Stimulated activated CD8-positive, alpha-beta memory T cell treated with anti-CD3 and anti-CD28 coated beads, Interleukin-2, amount 100 ng/mL, for 48 hours (primary cell): ENCODE measurements around the gene TCAP.

Experiments
- DNase-seq, 2 donors: peaks; one replicate each; pipeline ENCODE4 v3.0.0-alpha.2; 2020; ENCODE audit warnings: low read depth in 2 of 2

TCAP gene

DNA sequence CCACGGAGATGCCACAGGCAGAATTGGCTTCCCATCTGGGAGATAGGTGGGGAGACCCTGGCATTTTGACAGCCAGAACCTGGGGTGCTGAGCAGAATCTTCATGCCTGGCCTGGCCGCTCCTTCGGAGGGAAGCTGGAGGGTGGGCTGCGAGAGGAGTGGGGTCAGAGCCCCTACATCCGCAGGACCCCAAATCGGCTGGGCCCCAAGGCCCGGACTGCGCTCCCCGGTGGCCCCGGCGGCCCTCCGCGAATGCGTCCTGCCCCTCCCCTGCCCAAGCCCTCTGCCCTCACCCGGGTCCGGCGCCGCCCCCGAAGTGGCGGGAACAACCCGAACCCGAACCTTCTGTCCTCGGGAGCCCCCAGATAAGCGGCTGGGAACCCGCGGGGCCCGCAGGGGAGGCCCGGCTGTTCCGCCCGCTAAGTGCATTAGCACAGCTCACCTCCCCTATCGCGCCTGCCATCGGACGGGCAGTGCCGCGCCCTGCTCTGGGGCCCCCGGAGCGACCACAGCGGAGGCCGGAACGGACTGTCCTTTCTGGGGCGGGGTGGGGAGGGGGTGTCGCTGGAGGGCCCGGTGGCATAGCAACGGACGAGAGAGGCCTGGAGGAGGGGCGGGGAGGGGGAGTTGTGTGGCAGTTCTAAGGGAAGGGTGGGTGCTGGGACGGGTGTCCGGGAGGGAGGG lies 2.3 kb downstream of the TCAP start:
- DNase-seq = no peak

DNA sequence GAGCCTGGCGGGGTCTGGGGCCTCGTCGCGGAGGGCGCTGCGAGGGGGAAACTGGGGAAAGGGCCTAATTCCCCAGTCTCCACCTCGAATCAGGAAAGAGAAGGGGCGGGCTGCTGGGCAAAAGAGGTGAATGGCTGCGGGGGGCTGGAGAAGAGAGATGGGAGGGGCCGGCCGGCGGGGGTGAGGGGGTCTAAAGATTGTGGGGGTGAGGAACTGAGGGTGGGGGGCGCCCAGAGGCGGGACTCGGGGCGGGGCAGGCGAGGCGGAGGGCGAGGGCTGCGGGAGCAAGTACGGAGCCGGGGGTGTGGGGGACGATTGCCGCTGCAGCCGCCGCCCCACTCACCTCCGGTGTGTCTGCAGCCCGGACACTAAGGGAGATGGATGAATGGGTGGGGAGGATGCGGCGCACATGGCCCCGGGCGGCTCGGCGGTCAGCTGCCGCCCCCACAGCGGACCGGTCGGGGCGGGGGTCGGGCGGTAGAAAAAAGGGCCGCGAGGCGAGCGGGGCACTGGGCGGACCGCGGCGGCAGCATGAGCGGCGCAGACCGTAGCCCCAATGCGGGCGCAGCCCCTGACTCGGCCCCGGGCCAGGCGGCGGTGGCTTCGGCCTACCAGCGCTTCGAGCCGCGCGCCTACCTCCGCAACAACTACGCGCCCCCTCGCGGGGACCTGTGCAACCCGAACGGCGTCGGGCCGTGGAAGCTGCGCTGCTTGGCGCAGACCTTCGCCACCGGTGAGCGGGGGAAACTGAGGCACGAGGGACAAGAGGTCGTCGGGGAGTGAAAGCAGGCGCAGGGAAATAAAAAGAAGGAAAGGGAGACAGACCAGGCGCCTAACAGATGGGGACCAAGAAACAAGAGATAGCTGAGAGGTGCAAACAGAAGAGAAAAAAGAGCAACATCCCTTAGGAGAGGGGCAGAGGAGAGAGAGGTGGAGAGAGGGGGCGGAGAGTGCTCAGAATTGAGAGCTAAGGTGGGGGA lies 3.1 kb downstream of the TCAP start, which contains the start of gene PNMT:
PNMT (plus strand) TSS at position 509 of the 980 bp plus-strand sequence; CDS start at position 532, 23 bp downstream.
- peak; percentile 57 to 66 for DNase-seq

DNA sequence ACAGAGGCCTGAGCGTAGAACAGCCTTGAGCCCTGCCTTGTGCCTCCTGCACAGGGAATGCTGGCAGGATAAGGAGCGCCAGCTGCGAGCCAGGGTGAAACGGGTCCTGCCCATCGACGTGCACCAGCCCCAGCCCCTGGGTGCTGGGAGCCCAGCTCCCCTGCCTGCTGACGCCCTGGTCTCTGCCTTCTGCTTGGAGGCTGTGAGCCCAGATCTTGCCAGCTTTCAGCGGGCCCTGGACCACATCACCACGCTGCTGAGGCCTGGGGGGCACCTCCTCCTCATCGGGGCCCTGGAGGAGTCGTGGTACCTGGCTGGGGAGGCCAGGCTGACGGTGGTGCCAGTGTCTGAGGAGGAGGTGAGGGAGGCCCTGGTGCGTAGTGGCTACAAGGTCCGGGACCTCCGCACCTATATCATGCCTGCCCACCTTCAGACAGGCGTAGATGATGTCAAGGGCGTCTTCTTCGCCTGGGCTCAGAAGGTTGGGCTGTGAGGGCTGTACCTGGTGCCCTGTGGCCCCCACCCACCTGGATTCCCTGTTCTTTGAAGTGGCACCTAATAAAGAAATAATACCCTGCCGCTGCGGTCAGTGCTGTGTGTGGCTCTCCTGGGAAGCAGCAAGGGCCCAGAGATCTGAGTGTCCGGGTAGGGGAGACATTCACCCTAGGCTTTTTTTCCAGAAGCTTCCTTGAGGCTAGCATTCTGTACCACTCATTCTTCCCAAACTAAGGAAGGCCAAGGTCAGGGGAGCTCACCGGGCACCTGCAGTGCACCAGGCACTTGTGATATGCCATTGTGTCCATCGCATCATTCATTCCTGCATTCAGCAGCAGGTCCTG lies 5.0 kb downstream of the TCAP start:
- DNase-seq = no peak

- no peak for DNase-seq
These were observed 5.6 kb downstream of the TCAP start for GRCh38 chr17:39670746-39671145.

DNA sequence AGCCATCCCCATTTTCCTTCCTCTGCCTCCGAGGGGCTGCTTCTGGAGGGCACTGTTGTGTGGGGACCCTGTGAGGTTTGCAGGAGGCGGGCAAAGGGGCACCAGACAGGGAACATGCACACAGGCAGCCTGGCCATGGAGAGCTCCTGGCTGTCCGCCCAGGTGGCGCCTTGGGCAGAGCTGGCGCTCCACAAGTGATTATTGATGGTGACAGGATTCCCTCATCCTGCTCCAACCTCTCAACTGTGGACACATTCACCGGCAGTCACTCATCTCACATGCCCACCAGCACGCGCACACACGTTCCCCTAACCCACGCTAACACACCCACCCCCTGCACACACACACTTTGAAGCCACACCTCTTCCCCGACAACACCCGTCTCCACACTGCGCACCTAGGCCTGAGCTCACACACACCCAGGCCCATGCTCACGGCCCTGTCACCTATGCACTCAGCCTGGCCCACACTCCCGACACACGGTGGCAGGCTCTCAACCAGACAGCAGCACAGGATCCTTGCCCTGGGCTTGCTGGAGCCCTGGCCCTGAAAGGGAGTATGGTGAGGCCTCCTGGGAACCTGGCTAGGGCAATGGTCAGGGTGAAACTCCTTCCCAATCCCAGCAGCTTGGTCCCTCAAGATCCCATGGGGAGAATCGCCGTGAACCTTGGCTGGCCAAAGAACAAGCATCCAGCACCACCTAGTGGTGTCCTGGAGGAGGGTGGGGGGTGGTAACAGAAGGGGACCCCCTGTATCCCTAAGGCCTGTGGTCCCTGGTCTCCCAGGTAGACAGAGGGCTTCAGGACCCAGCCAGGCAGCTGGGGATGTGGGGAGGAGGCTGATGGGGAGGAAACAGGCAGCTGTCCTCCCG lies 6.7 kb downstream of the TCAP start:
- DNase-seq = no peak

- DNase-seq = no peak
These were observed 7.6 kb downstream of the TCAP start for GRCh38 chr17:39672522-39673334.

DNA sequence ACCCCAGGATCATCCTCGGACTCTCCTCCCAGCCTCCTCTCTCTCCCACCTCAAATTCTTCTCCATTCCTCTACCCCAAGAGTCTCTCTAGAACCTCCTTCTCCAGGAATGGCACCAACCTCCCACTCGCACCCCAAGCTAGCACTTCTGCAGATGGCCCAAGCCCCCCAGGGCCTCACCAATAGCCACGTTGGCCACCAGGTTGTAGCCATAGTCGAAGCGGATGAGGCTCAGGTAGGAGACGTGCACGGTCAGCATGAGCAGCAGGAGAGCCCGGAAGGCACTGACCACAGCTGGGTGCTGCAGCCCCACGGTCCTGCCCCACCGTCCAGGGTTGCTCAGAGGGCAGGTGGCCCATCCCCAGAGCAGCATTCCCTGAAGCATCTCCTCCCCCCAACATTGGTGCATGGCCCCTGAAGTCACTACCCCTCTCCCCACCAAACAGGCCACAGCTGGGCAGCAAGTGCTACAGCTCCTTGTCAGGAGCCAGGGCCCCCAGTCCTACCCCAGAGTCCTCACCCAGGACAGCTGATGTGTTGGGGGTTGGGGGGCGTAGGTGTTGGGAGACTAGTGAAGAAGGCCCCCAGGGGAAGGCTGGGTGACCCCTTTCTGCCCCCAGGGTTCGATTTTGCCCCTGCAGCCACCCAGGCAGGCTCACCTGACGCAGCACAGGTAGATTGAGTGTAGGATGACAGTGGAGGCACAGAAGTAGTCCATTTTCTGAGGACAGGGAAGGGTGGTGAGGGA lies 8.4 kb downstream of the TCAP start:
- no peak for DNase-seq

GRCh38 chr17:39674179-39674578 lies 9.0 kb downstream of the TCAP start:
- no peak for DNase-seq

GRCh38 chr17:39674702-39675389 lies 9.7 kb downstream of the TCAP start:
- DNase-seq = no peak

GRCh38 chr17:39675390-39676082 lies 10.4 kb downstream of the TCAP start:
- no peak for DNase-seq

DNA sequence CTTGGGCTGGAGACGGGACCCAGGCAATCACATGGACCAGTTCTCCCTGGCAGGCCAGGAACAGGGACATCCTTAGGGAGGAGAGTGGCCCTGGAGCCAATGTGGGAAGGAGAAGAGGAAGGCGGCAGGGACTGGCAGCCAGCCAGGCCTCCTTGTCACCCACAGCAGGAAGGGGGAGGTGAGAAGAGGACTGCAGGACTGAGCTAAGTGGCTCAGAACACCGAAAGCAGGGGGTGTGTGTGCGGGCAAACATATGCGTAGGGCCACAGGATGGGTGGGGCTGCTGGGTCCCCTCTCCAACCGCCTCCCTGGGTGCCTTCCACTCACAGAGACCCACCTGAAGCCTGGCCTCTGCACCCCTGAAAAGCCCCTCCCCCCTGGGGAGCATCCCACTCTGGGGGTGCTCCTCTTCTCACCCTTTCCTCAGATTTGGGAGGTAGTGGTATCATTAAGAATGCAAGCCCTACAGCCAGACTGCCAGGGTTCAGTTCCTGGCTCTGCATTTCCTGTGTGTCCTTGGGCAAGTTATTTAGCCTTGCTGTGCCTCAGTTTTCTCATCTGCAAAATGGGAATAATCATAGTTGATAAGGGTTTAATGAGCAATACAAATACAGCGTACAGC lies 11.2 kb downstream of the TCAP start:
- DNase-seq = peak; percentile 22 to 36

DNA sequence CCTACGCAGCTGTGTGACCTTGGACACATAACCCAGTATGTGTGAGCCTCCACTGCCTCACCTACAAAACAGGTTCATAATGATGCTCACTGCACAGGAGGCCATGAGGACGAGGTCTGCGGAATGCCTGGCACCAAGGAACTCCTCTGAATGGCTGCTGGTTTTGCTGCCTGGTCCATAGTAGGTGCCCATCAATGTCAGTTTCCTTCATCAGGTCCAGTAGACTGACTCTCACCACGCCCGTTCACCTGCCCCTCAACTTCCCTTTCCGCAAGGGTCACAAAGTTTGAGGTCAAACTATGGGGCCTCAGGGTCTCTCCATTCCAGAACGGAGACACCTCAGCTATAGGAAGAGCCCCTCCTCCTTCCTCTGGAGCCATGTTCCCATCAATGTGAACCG lies 11.9 kb downstream of the TCAP start:
- no peak for DNase-seq

DNA sequence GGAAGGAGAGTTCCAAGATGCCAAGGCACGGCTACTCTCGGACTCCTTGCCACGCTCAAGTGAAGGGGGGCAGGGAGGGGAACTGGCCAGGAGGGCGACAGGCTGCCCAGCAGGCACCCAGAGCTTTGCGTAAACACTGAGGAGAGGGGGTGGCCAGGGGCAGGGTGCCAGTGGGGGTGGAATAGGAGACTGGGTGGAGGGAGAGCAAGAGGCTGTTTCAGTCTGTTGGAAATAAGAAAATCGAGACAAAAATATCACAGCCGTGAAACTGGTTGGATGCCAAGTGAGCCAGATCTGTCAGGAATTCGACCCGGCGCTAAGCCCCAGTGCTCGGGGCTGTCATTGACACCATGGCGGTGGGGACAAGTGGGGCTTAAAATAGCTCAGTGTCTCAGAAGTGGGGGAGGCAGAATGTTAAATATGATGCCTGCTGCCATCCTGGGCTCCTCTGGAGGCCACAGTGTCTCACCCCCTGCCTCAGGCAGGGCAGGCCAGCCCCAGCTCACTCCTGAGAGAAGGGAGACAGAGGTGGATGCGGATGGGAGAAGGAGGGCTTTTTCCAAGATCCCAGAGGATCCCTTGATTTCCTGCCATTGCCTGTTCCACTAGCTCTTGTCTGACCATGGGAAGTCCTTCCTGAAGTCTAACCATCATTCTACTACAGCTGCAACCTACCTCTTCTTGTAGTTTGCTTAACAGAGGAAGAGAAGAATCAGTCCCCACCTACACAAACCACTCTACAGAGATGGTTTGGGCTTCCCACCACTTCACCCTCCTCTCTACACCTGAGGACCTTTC lies 12.6 kb downstream of the TCAP start:
- DNase-seq = no peak

DNA sequence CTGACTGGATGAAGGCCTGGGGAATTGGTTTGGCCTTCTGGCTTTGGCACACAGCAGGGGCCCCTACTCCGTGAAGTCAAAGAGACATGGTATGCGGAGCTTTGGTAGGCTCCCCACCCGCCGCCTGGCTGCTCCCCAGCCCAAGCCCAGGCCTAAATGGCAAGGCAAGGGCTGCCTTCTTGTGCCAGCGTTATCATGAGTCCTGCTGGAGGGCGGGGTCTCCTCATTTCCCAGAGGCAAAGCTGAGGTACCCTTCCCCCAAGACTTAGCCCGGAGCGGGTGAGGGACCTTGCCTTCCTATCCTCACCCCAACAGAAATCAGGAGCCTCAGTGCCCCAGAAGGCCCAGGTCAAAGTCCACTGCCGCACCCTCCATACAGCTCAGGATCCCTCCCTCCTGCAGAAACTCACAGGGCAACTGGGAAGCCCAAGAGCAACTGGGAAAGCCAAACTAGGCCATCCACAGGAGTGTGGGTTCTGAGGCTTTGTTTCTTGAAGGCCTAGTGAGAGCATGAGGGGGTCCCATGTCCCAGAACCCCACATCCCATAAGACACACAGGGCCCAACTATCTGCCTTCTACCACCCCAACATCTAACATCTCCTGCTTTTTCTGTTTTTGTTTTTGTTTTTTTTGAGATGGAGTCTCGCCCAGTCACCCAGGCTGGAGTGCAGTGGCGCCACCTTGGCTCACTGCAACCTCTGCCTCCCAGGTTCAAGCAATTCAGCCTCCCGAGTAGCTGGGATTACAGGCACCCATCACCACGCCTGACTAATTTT lies 13.4 kb downstream of the TCAP start:
- no peak for DNase-seq

GRCh38 chr17:39679521-39680192 lies 14.5 kb downstream of the TCAP start:
- no peak for DNase-seq
